Right ventricle myocardium superior (tissue), 1 donor: ENCODE data around the gene FHL2. TPM values are rescaled to one million over a fixed set of nuclear protein-coding genes. Genes with fewer than 3 reads are reported as not detected.

ENCODE experiments used
- ATAC-seq: fragments of 200-7000 bp; cut with Tn5 transposase; one replicate; pipeline ENCODE4 v1.9.1; 2020; ENCODE audit warnings: mild to moderate bottlenecking; ENCODE audit not compliant: poor library complexity
- DNase-seq: peaks from one replicate; pipeline ENCODE4 v3.0.0-alpha.2; 2020
- intact Hi-C: fragments of 100-400 bp; cut with DNase I; formaldehyde crosslinking; loops from one replicate; pipeline ENCODE4 v1.11.2; 2022
- total RNA-seq: library from RNA; stranded (reverse); fragmentation: NEBNext Ultra II Directional; extraction: Animal tissue kit (Norgen Biotek cat#: 25700); gene quantifications from one replicate; pipeline ENCODE4 v1.2.1, GENCODE V29; 2021
- donor health status: DM: no; HTN: yes; CAD: no; lungs with severe emphysema.

The FHL2 gene
- total RNA-seq, 1 donor from 2014 or later = 1,567 TPM

DNA sequence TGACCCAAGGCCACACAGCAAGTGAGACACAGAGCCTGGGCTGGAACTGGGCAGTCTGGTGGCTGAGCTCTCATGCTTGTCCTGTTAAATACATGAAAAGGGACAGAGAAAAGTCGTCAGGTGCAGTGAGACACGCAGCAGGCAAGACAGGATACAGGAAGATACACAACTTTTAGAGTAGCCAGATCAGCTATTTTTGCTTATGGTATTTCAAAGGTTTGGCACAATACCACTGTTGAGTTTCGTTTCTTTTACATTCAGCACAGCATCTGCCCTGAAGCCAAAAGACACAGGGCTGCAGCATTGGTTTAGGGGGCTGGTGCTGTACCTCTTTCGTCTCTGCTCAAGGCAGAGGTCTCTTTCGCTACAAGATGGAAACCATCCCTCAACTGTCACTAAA is 14.0 kb downstream of the FHL2 start:
- DNase-seq (no peak), ATAC-seq (no peak)
- intact Hi-C loops = no loop called here

DNA sequence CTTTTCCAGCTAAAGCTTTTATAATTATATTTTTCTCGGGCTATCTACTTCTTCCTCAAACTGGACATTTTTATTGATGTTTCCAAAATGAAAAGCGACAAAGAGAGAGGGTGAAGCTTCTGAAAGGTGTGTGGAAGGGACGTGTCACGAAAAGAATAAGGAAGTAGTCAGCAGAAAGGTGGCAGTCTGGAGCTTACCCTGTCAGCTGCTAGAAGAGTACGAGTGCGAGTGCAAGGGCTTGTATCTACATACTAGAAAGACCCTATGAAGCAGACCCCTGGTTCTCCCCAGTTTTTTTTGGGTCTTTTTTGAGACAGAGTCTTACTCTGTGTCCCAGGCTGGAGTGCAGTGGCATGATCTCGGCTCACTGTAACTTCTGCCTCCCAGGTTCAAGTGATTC is 14.6 kb downstream of the FHL2 start:
- intact Hi-C loops = no loop called here
- no peak for ATAC-seq
- DNase-seq = no peak

DNA sequence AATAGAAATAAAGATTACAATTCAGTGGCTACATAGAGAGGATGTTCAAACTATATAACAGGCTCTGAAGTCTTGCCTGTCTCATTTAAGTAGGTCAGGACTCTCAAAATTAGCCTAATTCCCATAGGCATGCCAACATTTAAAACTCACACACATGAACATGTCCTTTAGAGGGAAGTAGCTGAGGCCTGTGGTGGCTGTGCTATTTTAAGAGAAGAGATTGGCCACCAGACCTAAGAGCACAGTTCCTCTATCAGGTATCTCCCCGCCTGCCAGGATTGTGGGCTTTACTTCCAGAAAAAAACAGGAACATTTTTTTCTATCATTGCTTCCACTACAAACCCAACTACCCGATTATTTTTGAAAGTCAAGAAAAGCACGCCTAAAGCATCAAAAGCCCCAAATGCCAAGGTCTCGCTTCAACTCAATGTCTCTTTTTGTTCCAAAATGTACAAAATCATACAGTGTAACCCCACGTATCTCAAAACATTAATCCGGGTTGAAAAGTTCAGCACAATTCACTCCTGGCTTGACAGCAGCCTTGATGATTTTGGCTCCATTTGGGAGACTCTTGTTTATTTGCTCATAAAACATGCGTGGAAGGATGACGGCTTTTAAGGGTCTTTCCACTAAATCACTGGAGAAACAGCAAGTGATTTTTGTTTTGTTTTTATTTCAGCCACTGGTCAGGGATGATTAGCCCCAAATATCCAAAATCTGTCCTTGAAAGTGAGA is 15.3 kb downstream of the FHL2 start:
- ATAC-seq (peak; percentile 19), DNase-seq (no peak)
- intact Hi-C loops = no loop called here

DNA sequence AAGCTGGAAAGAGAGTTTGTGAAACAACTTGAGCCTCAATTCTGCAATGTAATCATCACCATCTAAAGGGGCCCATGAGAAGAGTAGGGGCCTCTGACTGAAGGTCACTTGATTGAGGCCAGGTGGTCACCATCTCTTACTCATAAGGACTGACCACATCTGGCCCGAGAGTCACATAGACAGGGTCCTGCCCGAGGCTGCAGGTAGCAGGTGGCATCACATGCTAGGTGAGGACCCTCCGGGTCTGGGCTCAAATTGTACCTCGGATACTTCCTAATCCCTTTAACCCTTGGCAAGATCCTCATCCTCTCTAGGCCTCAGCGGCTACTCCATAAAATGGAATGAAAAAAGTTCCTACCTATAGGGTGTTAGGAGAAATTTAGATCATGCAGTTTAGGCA is 16.7 kb downstream of the FHL2 start:
- ATAC-seq = no peak
- DNase-seq = no peak
- intact Hi-C loops = no loop called here

DNA sequence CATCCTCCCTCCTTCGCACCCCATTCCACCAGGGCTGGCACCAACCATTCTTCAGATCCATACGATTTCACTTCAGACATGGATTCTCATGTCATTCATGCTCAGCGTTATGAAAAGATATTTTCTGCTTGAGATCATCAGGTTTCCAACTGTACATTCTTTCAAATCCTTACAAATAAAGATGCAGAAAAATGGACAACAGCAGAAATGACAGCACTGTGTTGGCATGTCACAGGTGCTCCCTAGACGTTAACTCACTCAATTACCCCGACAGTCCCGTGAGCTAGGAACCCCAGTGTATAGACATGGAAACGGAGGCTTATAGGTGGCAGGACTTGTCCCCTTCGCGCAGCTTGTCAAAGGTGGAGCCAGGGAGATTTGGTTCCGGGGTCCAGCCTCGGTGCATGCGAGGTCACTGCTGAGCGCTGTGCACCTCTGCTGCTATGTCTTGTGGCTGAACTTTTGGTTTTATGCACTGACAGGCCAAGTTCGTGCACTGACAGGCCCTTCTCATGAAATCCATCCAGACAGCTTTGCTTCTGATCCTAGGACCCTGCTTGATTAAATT is 17.7 kb downstream of the FHL2 start:
- intact Hi-C loops = no loop called here
- DNase-seq (no peak), ATAC-seq (peak; percentile 1)

DNA sequence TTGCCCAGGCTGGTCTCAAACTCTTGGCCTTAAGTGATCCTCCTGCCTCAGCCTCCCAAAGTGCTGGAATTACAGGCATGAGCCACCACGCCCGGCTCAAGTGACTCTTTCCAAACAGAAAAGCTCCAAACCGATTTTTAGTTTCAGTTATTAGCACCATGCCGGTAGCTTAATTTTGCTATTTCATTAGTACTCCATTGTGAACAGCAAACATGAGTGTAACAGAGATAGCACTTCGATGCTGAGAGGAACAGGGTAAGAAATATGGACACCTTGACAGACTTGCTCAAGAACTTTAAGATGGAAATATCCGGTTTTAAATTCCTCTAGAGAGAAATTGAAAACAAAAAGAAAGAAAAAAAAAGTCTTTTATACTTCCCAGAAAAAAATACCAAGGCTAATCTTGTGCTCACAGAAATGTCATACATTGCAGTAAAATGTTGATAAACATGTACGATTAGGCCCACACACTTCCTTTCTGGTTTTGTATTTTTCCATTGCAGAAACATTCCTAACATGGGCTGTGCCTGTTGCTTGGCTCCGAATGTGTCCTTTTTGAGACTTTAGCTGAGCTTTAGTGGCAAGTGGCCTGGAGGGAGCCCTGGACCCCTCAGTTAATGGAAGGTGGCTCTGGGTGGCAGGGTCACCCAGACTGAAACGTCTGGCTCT is 18.3 kb downstream of the FHL2 start:
- intact Hi-C loops = no loop called here
- DNase-seq (no peak), ATAC-seq (no peak)

DNA sequence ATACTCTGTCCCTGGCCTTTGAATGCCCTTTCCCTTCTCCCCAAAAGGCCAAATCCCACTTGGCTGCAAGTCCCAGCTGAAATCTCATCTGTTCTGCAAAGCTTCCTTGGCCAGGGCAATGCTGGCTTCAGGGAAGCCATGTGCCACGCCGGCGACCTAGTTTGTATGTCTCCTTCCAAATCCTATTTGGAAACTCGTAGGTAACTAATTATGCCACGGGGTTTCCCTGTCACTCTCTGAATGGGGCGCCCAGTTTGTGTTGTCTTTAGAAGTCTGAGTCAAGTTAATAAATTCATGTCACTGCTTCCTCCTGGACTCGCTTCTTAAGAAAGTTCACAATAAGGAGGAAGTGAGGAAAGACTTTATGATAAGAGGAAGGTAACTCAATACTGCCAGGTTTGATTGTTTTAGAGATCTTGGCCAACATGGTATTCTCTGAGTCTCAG is 19.1 kb downstream of the FHL2 start:
- ATAC-seq = no peak
- intact Hi-C loops = no loop called here

DNA sequence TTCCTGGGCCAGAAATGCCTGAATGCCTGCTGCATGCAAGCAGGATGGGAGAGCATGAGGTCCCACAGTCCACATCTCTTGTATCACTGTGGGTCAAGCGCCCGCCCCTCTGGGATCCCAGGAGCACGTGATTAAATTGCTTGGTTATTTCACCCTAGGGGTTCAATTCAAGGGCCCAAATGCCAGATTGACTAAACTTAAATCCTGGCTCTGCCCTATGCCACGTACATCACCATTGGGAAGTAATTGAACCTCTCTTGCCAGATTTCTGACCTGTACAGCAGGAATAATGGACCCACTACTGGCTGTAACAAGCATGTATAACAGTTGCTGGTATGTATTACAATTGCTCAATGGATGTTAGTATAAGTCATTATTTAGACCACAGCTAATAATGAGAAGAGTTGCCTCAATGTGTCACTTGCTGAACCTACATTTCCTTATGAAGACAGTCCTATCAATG is 19.9 kb downstream of the FHL2 start:
- no peak for ATAC-seq
- no peak for DNase-seq
- intact Hi-C loops = no loop called here

More for the DNA sequence above, 19.1 kb downstream of the FHL2 start:
- DNase-seq = no peak

DNA sequence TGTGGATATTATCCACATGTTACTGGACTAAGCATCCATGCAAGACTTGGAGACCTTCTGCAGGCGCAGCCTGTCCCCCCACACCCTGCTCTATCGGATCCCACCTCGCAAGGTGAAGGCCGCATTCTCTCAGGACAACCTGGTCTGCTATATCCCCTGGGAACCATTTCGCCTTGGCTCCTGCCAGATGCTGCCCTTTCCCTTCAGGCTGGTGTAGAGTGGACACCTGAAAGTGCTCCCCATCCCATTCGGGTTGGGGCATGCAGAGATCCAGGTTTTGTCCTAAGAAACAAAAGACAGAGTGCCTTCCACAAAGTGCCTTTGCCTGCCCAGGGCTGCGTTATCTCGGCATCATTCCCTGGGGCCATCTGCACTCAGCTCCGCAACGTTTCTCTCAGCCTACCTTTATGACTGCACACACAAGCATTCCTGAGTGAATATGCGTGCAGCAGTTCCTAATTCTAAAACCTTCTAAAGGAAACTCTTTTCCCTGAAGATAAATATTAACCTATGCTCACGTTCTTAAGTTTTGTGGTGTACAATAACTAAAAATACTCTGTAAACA is 20.5 kb downstream of the FHL2 start:
- intact Hi-C loops = no loop called here
- no peak for ATAC-seq
- DNase-seq = no peak

DNA sequence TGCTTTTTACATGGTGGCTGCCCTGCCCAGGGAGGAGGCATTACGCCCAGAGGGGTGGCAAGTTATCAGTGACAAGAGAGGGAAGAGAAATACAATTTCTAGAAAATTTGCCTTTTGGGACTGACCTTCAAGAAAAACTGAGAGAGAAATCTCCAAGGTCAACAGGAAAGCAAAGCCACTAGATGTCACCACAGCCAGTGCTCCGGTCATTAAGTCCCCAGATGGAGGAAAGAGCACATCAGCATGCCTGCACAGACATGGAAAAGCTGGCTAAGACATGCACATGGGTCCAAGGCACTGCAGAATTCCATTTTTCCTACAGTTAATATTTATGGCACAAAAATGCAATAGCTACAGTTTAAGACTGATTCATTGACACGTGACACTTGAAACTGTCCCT is 21.0 kb downstream of the FHL2 start:
- intact Hi-C loops = no loop called here
- no peak for ATAC-seq
- DNase-seq = no peak

DNA sequence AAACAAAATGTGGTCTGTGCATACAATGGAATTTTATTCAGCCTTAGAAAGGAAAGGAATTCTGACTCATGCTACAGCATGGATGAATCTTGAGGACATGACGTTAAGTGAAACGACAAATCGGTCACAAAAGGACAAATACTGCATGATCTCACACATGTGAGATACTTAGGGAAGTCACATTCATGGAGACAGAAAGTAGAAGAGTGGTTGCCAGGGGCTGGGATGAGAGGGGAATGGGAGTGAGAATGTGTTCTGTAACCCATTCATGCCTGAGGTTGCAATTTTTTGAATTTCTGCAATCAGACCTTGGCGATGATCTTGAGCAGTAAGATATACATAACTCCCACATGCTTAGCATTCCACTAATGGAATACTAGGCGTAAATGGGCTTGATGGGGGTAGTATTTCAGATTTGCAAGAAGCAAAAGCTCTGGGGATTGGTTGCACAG is 22.0 kb downstream of the FHL2 start:
- no peak for DNase-seq
- ATAC-seq = no peak
- intact Hi-C loops = no loop called here

DNA sequence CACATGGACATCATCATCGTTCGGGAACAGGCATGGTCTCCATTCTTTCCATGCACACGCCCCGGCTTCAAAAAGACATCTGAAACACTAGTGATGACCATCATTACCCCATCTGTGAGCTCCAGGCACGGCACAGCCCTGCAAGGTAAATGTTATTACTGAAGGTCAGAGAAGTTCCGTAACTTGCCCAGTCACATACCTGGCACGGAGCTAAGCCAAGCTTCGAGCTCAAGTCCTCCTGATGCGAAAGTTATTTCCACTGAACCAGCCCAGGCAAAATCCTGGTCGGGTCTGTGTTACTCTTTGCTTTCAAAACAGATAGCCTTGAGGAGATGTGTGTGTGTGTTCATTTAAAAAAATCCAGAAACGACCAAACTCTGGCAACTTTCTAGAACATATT is 22.8 kb downstream of the FHL2 start:
- DNase-seq = no peak
- ATAC-seq = peak; percentile 0
- intact Hi-C loops = no loop called here

DNA sequence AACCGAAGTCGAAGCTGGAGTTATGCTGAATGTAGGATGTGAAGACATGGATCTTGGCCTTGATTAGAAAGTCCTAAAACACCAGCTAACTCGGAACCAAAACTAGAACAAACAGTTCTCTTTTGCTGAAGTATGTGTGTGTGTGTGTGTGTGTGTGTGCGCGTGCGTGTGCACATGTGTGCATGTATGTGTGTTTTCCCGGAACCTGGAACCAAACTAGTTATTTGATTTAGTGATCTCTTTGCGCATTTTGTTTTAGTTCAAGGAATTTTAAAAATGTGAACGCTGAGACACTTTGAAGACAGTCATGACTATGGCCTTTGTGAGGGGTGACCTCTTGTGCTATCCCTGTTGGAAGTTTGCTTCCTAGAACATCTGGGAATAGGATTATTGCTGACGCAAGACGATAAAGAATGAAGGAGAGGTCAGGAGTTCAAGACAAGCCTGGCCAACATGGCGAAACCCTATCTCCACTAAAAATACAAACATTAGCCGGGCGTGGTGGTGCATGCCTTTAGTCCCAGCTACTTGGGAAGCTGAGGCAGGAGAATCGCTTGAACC is 23.8 kb downstream of the FHL2 start:
- ATAC-seq (peak; percentile 9), DNase-seq (no peak)
- intact Hi-C loops = no loop called here

DNA sequence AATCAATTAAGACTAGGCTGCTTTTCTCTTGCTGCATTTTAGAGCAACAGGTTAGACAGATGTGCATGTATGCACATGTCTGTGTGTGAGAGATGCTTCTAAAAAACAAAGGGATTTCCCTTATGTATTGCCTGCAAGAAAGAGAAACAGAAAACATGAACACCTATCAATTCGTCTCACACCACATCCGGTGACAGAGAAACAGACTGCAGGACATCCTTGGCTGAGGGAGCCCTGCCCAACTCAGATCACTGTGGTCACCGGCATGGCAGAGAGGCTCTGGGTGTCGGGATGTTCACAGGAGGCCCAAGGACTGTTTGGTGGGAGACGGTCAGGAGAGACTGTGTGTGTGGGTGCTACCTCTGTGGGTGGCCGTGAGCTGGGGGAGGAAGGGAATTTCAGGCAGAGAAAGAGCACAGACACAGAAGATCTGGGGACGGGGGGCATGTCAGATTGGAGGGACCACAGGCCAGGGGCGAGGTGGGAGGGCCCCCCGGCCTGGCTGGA is 24.9 kb downstream of the FHL2 start:
- ATAC-seq = peak; percentile 3
- intact Hi-C loops = loop anchor here (5.0 kb wide), 1 partner anchor 148 kb away; no protein-coding TSS in a partner anchor
- DNase-seq = no peak

DNA sequence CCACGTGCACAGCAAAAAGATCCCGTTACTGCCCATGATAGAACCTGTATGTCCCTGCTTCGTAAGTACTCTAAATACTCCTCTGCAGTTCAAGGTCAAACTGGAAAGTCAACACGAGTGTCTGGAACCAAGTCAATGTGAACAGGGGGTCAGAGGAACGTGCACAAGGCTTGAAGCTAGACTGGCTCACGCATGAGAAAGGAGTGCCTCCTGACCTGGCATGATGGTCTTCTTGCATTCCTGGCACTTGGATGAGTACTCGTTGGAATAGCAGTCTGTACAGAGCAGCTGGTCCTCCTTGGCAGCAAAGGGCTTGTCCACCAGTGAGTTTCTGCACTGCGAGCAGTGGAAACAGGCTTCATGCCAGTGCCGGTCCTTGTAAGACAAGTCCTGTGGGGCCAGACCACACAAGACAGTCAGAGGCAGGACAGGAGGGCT is 25.5 kb downstream of the FHL2 start:
- ATAC-seq = peak; percentile 18
- intact Hi-C loops = loop anchor here (5.0 kb wide), 1 partner anchor 149 kb away; no protein-coding TSS in a partner anchor
- DNase-seq = peak; percentile 78

DNA sequence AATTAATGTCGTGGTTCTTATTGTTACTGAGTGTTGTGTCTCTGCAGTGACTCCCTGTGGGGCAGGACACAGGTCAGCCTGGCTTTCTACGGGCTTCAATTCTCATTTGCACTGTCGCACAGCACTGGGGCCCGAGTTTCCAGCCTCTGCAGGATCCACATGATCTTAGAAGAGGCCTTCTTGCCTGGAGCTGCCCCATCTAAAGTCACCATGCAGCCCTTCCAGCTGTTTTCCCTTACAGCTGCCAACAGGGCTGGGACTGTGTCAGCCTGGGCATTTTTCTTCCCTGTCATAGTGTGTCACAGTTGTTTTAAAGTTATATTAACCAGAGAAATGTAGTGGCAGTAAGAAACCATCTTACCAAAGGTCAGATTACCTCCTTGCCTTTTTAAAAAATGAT is 27.0 kb downstream of the FHL2 start:
- ATAC-seq (no peak), DNase-seq (no peak)
- intact Hi-C loops = loop anchor here (5.0 kb wide), 1 partner anchor 150 kb away; no protein-coding TSS in a partner anchor

DNA sequence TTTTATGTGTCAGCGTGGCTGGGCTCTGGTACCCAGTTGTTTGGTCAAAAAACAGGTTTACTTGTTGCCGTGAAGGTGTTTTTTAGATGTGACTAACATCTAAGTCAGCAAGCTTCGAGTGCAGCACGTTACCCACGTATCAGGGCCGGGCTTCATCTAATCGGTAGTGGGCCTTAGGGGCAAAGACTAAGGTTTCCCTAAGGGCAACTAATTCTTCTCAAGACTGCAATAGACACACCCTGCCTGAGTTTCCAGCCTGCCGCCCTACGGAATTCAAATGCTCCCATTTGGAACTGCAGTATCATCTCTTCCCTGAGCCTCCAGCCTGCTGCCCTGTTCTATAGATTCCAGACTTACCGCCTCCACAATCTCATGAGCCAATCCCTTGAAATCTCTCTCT is 27.7 kb downstream of the FHL2 start:
- DNase-seq = no peak
- intact Hi-C loops = loop anchor here (5.0 kb wide), 1 partner anchor 151 kb away; no protein-coding TSS in a partner anchor
- no peak for ATAC-seq

DNA sequence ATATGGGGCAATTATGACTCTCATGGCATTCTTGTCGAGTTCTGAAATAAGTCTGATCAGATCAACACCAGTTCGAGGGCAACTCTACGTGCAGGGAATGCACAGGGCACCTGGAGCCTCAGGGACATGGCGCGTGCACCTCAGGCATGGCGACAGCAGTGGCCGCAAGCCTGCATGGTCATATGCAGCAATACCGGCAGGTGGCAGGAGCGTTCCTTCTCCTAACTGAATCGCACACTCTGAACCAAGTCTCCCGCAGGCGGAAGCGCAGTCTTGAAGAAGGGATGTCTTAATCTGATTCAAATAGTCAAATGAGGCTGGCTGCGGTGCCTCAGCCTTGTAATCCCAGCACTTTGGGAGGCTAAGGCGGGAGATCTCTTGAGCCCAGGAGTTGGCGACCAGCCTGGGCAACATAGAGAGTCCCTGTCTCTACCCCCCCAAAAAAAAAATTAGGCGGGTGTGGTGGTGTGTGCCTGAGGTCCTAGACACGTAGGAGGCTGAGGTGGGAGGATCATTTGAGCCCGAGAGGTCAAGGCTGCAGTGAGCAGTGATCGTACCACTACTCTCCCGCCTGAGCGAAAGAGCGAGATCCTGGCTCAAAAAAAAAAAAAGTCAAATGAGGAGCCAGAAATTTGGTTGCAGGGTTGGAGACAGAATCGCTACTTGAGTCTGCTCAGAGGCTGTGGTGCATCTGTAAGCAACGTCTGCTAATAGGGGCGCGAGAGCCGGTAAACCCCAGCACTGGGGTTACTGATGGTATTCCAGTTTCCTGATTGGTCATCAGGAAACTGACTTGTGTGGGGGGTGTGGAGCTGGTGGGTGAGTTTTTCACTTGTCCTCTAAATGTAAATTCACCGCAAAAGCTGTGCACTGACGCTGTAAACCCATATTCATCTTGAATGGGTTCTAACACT is 28.8 kb downstream of the FHL2 start:
- intact Hi-C loops = loop anchor here (5.0 kb wide), 1 partner anchor 152 kb away; no protein-coding TSS in a partner anchor
- peak; percentile 90 for DNase-seq
- peak; percentile 28 for ATAC-seq
